ENCODE results near the gene HSPA13.
"Not testable (repeated sequence)": the region's sequence is repeated elsewhere in the genome, so short reads cannot be mapped to it uniquely, and the experiment has no call there.

HSPA13 gene

GRCh38 chr21:14353231-14353630, 29.7 kb downstream of the HSPA13 start:
- ChIA-PET CTCF (no interaction called here), POLR2A (no interaction called here)
- TF ChIP-seq ZNF384 (IDR thresholded peaks at IDR 0.05) (no peak), CTBP1 (IDR thresholded peaks at IDR 0.05; ENCODE audit: borderline replicate concordance) (no peak), ELF4 (IDR thresholded peaks at IDR 0.05) (no peak), NFRKB (IDR thresholded peaks at IDR 0.05) (no peak), HDGF (IDR thresholded peaks at IDR 0.05; ENCODE audit: borderline replicate concordance) (no peak), FOXA1 (IDR thresholded peaks at IDR 0.05) (no peak), BHLHE40 (IDR thresholded peaks at IDR 0.05; ENCODE audit: borderline replicate concordance) (no peak), SUZ12 (IDR thresholded peaks at IDR 0.05) (no peak), LEF1 (IDR thresholded peaks at IDR 0.05; ENCODE audit: borderline replicate concordance) (no peak), PKNOX1 (IDR thresholded peaks at IDR 0.05) (no peak), TARDBP (IDR thresholded peaks at IDR 0.05) (no peak), L3MBTL2 (conservative IDR thresholded peaks at IDR 0.05) (no peak), FOXM1 (IDR thresholded peaks at IDR 0.05; ENCODE audit: borderline replicate concordance) (no peak), SP1 (IDR thresholded peaks at IDR 0.05) (no peak), ARNT (IDR thresholded peaks at IDR 0.05) (no peak), FOXK2 (IDR thresholded peaks at IDR 0.05) (no peak)
- no peak for DNase-seq (ENCODE audit: extremely low spot score)

- POLR2A ChIA-PET; DNase-seq (ENCODE audit: extremely low spot score); CTCF ChIA-PET: not testable (repeated sequence)
Measured at GRCh38 chr21:14327346-14327745, 55.6 kb downstream of the HSPA13 start.

GRCh38 chr21:14325595-14325994, 57.4 kb downstream of the HSPA13 start:
- TF ChIP-seq HDGF (IDR thresholded peaks at IDR 0.05; ENCODE audit: borderline replicate concordance) (no peak), LEF1 (IDR thresholded peaks at IDR 0.05; ENCODE audit: borderline replicate concordance) (no peak), CTBP1 (IDR thresholded peaks at IDR 0.05; ENCODE audit: borderline replicate concordance) (no peak), FOXM1 (IDR thresholded peaks at IDR 0.05; ENCODE audit: borderline replicate concordance) (no peak), BHLHE40 (IDR thresholded peaks at IDR 0.05; ENCODE audit: borderline replicate concordance) (no peak), FOXK2 (IDR thresholded peaks at IDR 0.05) (no peak), FOXA1 (IDR thresholded peaks at IDR 0.05) (no peak), SP1 (IDR thresholded peaks at IDR 0.05) (no peak), ELF4 (IDR thresholded peaks at IDR 0.05) (no peak), ARNT (IDR thresholded peaks at IDR 0.05) (no peak), NFRKB (IDR thresholded peaks at IDR 0.05) (no peak), TARDBP (IDR thresholded peaks at IDR 0.05) (no peak), PKNOX1 (IDR thresholded peaks at IDR 0.05) (no peak), SUZ12 (IDR thresholded peaks at IDR 0.05) (no peak), L3MBTL2 (conservative IDR thresholded peaks at IDR 0.05) (no peak)
- CTCF ChIA-PET = no interaction called here
- POLR2A ChIA-PET = no interaction called here
- no peak for DNase-seq (ENCODE audit: extremely low spot score)

All from HEK293T (cell line).